HG03469 (cell line): ENCODE data around the gene COMT.
"Not testable (repeated sequence)": the region's sequence is repeated elsewhere in the genome, so short reads cannot be mapped to it uniquely, and the experiment has no call there.

Experiments used
- ATAC-seq: cut with Tn5 transposase; IDR thresholded peaks from one replicate; pipeline ENCODE4 v1.9.1; 2021; ENCODE audit warnings: mild to moderate bottlenecking, moderate library complexity, moderate number of reproducible peaks; ENCODE audit not compliant: unreplicated experiment

Gene COMT

GRCh38 chr22:19941365-19942082, at the start of gene COMT, which contains the start of gene TXNRD2:
Gene COMT, plus strand, starts transcription at chr22:19941772. Its CDS starts 20,755 bp downstream, at chr22:19962527.
Gene TXNRD2, minus strand, starts transcription at chr22:19941818. Its CDS starts 15 bp downstream, at chr22:19941803.
- ATAC-seq, result no peak

GRCh38 chr22:19892257-19892879, 49.2 kb upstream of the COMT start:
- no peak for ATAC-seq

- no peak for ATAC-seq
Observed at GRCh38 chr22:19892925-19893324, 48.6 kb upstream of the COMT start.

- no peak for ATAC-seq
Observed at GRCh38 chr22:19893363-19893762, 48.2 kb upstream of the COMT start.

- ATAC-seq, result no peak
Observed at GRCh38 chr22:19895160-19895849, 46.3 kb upstream of the COMT start.

GRCh38 chr22:19896665-19897355, 44.8 kb upstream of the COMT start:
- ATAC-seq, result no peak

- no peak for ATAC-seq
Observed at GRCh38 chr22:19897726-19898125, 43.8 kb upstream of the COMT start.

- ATAC-seq, result no peak
Observed at GRCh38 chr22:19898145-19898544, 43.4 kb upstream of the COMT start.

GRCh38 chr22:19898831-19899567, 42.6 kb upstream of the COMT start:
- ATAC-seq, result no peak

GRCh38 chr22:19900707-19901436, 40.7 kb upstream of the COMT start:
- ATAC-seq, result no peak

- no peak for ATAC-seq
Observed at GRCh38 chr22:19901577-19902244, 39.9 kb upstream of the COMT start.

GRCh38 chr22:19902245-19902715, 39.3 kb upstream of the COMT start:
- no peak for ATAC-seq

- ATAC-seq, result no peak
Observed at GRCh38 chr22:19903031-19903430, 38.5 kb upstream of the COMT start.

- ATAC-seq, result no peak
Observed at GRCh38 chr22:19903513-19903912, 38.1 kb upstream of the COMT start.

GRCh38 chr22:19904174-19904856, 37.3 kb upstream of the COMT start:
- ATAC-seq, result no peak

GRCh38 chr22:19904935-19905334, 36.6 kb upstream of the COMT start:
- no peak for ATAC-seq

- no peak for ATAC-seq
Observed at GRCh38 chr22:19905347-19906276, 36.0 kb upstream of the COMT start.

- ATAC-seq, result not testable (repeated sequence)
Observed at GRCh38 chr22:19906864-19907263, 34.7 kb upstream of the COMT start.
